Endothelial cell of umbilical vein (primary cell): ENCODE data around the gene CDK18. TPM values are rescaled to one million over a fixed set of nuclear protein-coding genes. Genes with fewer than 3 reads are reported as not detected.

Source experiments
- BruUV-seq: library from RNA; stranded (reverse); fragments of 400-500 nt; replicated peaks from 2 replicates; lab custom pipeline; 2021; lab: Mats Ljungman, UMichigan
- CTCF ChIA-PET: fragments of 300-600, 350-600 bp; sonication (Branson Sonifier 250); formaldehyde crosslinking; loops from one replicate; lab custom pipeline; 2021; ENCODE audit warnings: antibody characterized with exemption, inconsistent platforms; lab: Charles Lee
- POLR2A ChIA-PET: fragments of 300-600, 350-600 bp; sonication (Branson Sonifier 250); formaldehyde crosslinking; loops from one replicate; lab custom pipeline; 2021; ENCODE audit warnings: antibody characterized with exemption, inconsistent platforms; lab: Charles Lee
- DNase-seq: peaks from one replicate; pipeline ENCODE4 v3.0.0-alpha.2; 2011; ENCODE audit warnings: low read depth, low spot score
- FAIRE-seq: peaks from 2 replicates; lab custom pipeline; 2011; peaks lifted over from hg19 to GRCh38; lab: Jason Lieb, UNC
- H2AFZ ChIP-seq: 2 replicates; pipeline ENCODE4 v1.6.0; 2012; ENCODE audit warnings: low read depth, low read length, control low read depth, inconsistent platforms
- H3K27ac ChIP-seq: 2 replicates; pipeline ENCODE4 v1.5.1; 2011; ENCODE audit warnings: low read depth, mild to moderate bottlenecking, control low read depth, low read length, moderate library complexity; ENCODE audit not compliant: insufficient read depth
- H3K27me3 ChIP-seq, 2 experiments: 2 replicates each; pipeline versions ENCODE4 v1.6.0 to v1.6.1; 2011; ENCODE audit warnings: low read length in 2 of 2, mixed read lengths in 1 of 2; ENCODE audit not compliant: control insufficient read depth in 2 of 2, insufficient read depth in 2 of 2
- H3K36me3 ChIP-seq, 2 experiments: 2 replicates in 1 of 2; 3 replicates in 1 of 2; pipeline ENCODE4 v1.5.1; 2011; ENCODE audit warnings: low read length in 2 of 2, mild to moderate bottlenecking in 1 of 2, moderate library complexity in 1 of 2; ENCODE audit not compliant: control insufficient read depth in 2 of 2, insufficient read depth in 2 of 2; ENCODE audit errors: extremely low read depth in 1 of 2
- H3K4me1 ChIP-seq: 3 replicates; pipeline ENCODE4 v1.5.1; 2011; ENCODE audit warnings: mild to moderate bottlenecking, low read length; ENCODE audit not compliant: control insufficient read depth, insufficient read depth; ENCODE audit errors: extremely low read depth
- H3K4me2 ChIP-seq: 2 replicates; pipeline ENCODE4 v1.6.1; 2011; ENCODE audit warnings: low read length, control low read depth, mixed read lengths; ENCODE audit not compliant: insufficient read depth
- H3K4me3 ChIP-seq, 3 experiments: fragments of 200-600 bp in 1 of 3; sonication (generic), shearing (Covaris generic) in 1 of 3; replicated peaks in 1 of 3; 2 replicates each; pipeline ENCODE4 v1.5.1; 2011 to 2016; ENCODE audit warnings: control low read depth in 3 of 3, low read length in 3 of 3, mild to moderate bottlenecking in 2 of 3, inconsistent platforms in 1 of 3, low read depth in 1 of 3, moderate library complexity in 1 of 3; ENCODE audit not compliant: insufficient read depth in 1 of 3
- H3K79me2 ChIP-seq: 2 replicates; pipeline ENCODE4 v1.6.0; 2012; ENCODE audit warnings: low read length, inconsistent platforms; ENCODE audit not compliant: control insufficient read depth, insufficient read depth
- H3K9ac ChIP-seq: replicated peaks from 2 replicates; pipeline ENCODE3; 2011; ENCODE audit warnings: low read length, control low read depth; ENCODE audit not compliant: insufficient read depth; ENCODE audit errors: extremely low read depth
- H3K9me1 ChIP-seq: replicated peaks from 3 replicates; pipeline ENCODE4 v1.6.0; 2011; ENCODE audit warnings: mild to moderate bottlenecking, low read length; ENCODE audit not compliant: control insufficient read depth, insufficient read depth; ENCODE audit errors: extremely low read depth
- H3K9me3 ChIP-seq: replicated peaks from 2 replicates; pipeline ENCODE4 v1.5.1; 2012; ENCODE audit warnings: low read length, inconsistent platforms; ENCODE audit not compliant: control insufficient read depth, insufficient read depth
- H4K20me1 ChIP-seq: replicated peaks from 2 replicates; pipeline ENCODE3; 2011; ENCODE audit warnings: mild to moderate bottlenecking, low read length; ENCODE audit not compliant: control insufficient read depth, insufficient read depth; ENCODE audit errors: extremely low read depth
- CTCF ChIP-seq, 2 donors: IDR thresholded peaks; 1 replicate in 1 of 2; 2 replicates in 1 of 2; pipeline ENCODE4 v1.5.1; 2011; ENCODE audit warnings: low read length in 2 of 2, mild to moderate bottlenecking in 2 of 2, moderate library complexity in 2 of 2, control low read depth in 1 of 2, inconsistent platforms in 1 of 2, low read depth in 1 of 2; ENCODE audit not compliant: insufficient read depth in 1 of 2; ENCODE audit errors: extremely low read depth in 1 of 2
- MAX ChIP-seq: IDR thresholded peaks from 2 replicates; pipeline ENCODE4 v1.6.1; 2011; ENCODE audit not compliant: insufficient read depth, insufficient read length
- dilution Hi-C: fragments of 300-500 bp; cut with MboI; formaldehyde crosslinking; loops from one replicate; pipeline ENCODE4 v1.15.0; 2019; ENCODE audit warnings: low sequenced_read_pairs; ENCODE audit not compliant: extremely low pct_ligation_motif_present
- intact Hi-C: fragments of 100-400 bp; cut with micrococcal nuclease; formaldehyde crosslinking; loops from one replicate; pipeline ENCODE4 v1.10.0; 2022
- polyA plus RNA-seq, 4 experiments: library from polyadenylated mRNA; depleted of rRNA in 3 of 4; stranded (reverse) in 3 of 4; unstranded in 1 of 4; fragments of >200 nt; gene quantifications; 2 replicates each; pipeline versions ENCODE4 v1.2.1 to v1.2.3, GENCODE V29; 2011 to 2012; ENCODE audit warnings: missing spikeins in 1 of 4
- total RNA-seq: library from RNA; stranded (reverse); gene quantifications from 2 replicates; pipeline ENCODE4 v1.2.3, GENCODE V29; 2021

Gene CDK18
- total and polyA plus RNA-seq, 2 donors (not counting 3 experiments of a cell fraction or from before 2014, with no cell fraction given) = 0.17 to 1.2 TPM

GRCh38 chr1:205505791-205506190 lies 1.3 kb downstream of the CDK18 start:
- no peak overlapping the region for H3K9ac ChIP-seq
- CTCF ChIA-PET = interaction anchor here (1.0 to 3.1 kb wide), 2 partner anchors 19 to 21 kb away, joined by 3 to 13 read pairs; no protein-coding TSS in a partner anchor

GRCh38 chr1:205506409-205507200 lies 2.1 kb downstream of the CDK18 start:
- no peak overlapping the region for H3K9ac ChIP-seq
- H3K4me3 ChIP-seq = no peak overlapping the region
- POLR2A ChIA-PET = no interaction called here
- no peak overlapping the region for H2AFZ ChIP-seq
- BruUV-seq = no TSS peak
- no peak overlapping the region for H3K27ac ChIP-seq
- H3K4me1 ChIP-seq = no peaks in the 10 kb centered on the region
- CTCF ChIA-PET = interaction anchor here (1.0 to 3.1 kb wide), 4 partner anchors 18 to 153 kb away, joined by 3 to 15 read pairs (median 11); no protein-coding TSS in a partner anchor
- no peak for DNase-seq
- no peak for TF ChIP-seq CTCF (IDR thresholded peaks at IDR 0.05; ENCODE audit: extremely low read depth in 1 of 2, insufficient read depth in 1 of 2, low read depth in 1 of 2, low read length in 2 of 2)
- H3K4me2 ChIP-seq = no peak overlapping the region
- no peaks in the 10 kb centered on the region for H3K9me3 ChIP-seq
- dilution Hi-C loops = no loop called here
- no peaks in the 10 kb centered on the region for H3K9me1 ChIP-seq
- intact Hi-C loops = no loop called here
- peaks cover 28 to 33% of the 10 kb centered on the region in 2 experiments for H3K27me3 ChIP-seq
- no peaks in the 10 kb centered on the region for H4K20me1 ChIP-seq
- H3K79me2 ChIP-seq = no peaks in the 10 kb centered on the region
- H3K36me3 ChIP-seq = no peaks in the 10 kb centered on the region
- FAIRE-seq = no peak

More at GRCh38 chr1:205505791-205506190, 1.3 kb downstream of the CDK18 start:
- H3K79me2 ChIP-seq = no peaks in the 10 kb centered on the region
- POLR2A ChIA-PET = no interaction called here
- DNase-seq (no peak), FAIRE-seq (no peak)
- TF ChIP-seq MAX = no peak
- H4K20me1 ChIP-seq = no peaks in the 10 kb centered on the region
- H3K9me3 ChIP-seq = no peaks in the 10 kb centered on the region
- H3K4me3 ChIP-seq = no peak overlapping the region
- no peaks in the 10 kb centered on the region for H3K9me1 ChIP-seq
- no peak overlapping the region for H2AFZ ChIP-seq
- no peaks in the 10 kb centered on the region for H3K4me1 ChIP-seq
- no peak overlapping the region for H3K27ac ChIP-seq
- intact Hi-C loops = no loop called here
- BruUV-seq = no TSS peak
- H3K4me2 ChIP-seq = no peak overlapping the region
- peaks cover 29 to 35% of the 10 kb centered on the region in 2 experiments for H3K27me3 ChIP-seq
- dilution Hi-C loops = no loop called here
- H3K36me3 ChIP-seq = no peaks in the 10 kb centered on the region
